T-cell (primary cell): Measurements from ENCODE around the gene ABLIM1. TPM values are rescaled to one million over a fixed set of nuclear protein-coding genes. Genes with fewer than 3 reads are reported as not detected.

Source experiments
- ATAC-seq, 4 experiments: fragments of 200-7000 bp in 3 of 4; fragments of 150-1000 bp in 1 of 4; cut with Tn5 transposase; replicated peaks in 1 of 4; 1 replicate in 3 of 4; 2 replicates in 1 of 4; pipeline ENCODE4 v1.10.0; 2021; ENCODE audit warnings: moderate library complexity in 3 of 4, mild to moderate bottlenecking in 2 of 4, moderate number of reproducible peaks in 1 of 4
- CTCF ChIA-PET, 2 donors: fragments of 300-600 bp; sonication (Branson Sonifier 250); formaldehyde crosslinking; loops; one replicate each; lab custom pipeline; 2022; ENCODE audit warnings: antibody characterized with exemption in 2 of 2; lab: Charles Lee
- POLR2A ChIA-PET, 2 donors: fragments of 300-600 bp; sonication (Branson Sonifier 250); formaldehyde crosslinking; loops; one replicate each; lab custom pipeline; 2022; ENCODE audit warnings: antibody characterized with exemption in 2 of 2; lab: Charles Lee
- DNase-seq, 35 experiments: peaks; one replicate each; pipeline versions ENCODE4 v3.0.0 to v3.0.0-alpha.2; 2013 to 2023
- H3K27ac ChIP-seq: one replicate; pipeline ENCODE4 v1.5.1; 2013; ENCODE audit warnings: low read length
- H3K27me3 ChIP-seq, 2 experiments: replicated peaks in 1 of 2; 1 replicate in 1 of 2; 2 replicates in 1 of 2; pipeline versions ENCODE4 v1.6.1 to v1.7.0; 2013; ENCODE audit warnings: low read length in 1 of 2, mixed read lengths in 1 of 2; ENCODE audit not compliant: control insufficient read depth in 2 of 2, insufficient read depth in 2 of 2; ENCODE audit errors: extremely low read depth in 1 of 2
- H3K36me3 ChIP-seq, 2 donors: 1 replicate in 1 of 2; 2 replicates in 1 of 2; pipeline versions ENCODE4 v1.6.1 to v1.7.0; 2013; ENCODE audit warnings: low read length in 1 of 2; ENCODE audit not compliant: control insufficient read depth in 2 of 2, insufficient read depth in 1 of 2; ENCODE audit errors: extremely low read depth in 1 of 2
- H3K4me1 ChIP-seq, 2 experiments: 1 replicate in 1 of 2; 2 replicates in 1 of 2; pipeline versions ENCODE4 v1.6.1 to v1.7.0; 2013; ENCODE audit warnings: low read length in 2 of 2, mixed read lengths in 1 of 2; ENCODE audit not compliant: insufficient read depth in 2 of 2, control insufficient read depth in 1 of 2; ENCODE audit errors: extremely low read depth in 1 of 2
- H3K4me3 ChIP-seq, 2 donors: 1 replicate in 1 of 2; 2 replicates in 1 of 2; pipeline versions ENCODE4 v1.5.1 to v1.7.0; 2013; ENCODE audit warnings: mild to moderate bottlenecking in 2 of 2, low read length in 1 of 2, moderate library complexity in 1 of 2; ENCODE audit not compliant: control insufficient read depth in 1 of 2; ENCODE audit errors: extremely low read depth in 1 of 2
- H3K9me3 ChIP-seq: 2 replicates; pipeline ENCODE4 v1.7.0; 2013
- H3K27ac Mint-ChIP-seq, 2 donors: one replicate each; pipeline ENCODE4 v1.8.0; 2020 to 2021; ENCODE audit warnings: mild to moderate bottlenecking in 2 of 2, mixed read lengths in 2 of 2
- H3K27me3 Mint-ChIP-seq, 2 donors: one replicate each; pipeline ENCODE4 v1.8.0; 2021 to 2022; ENCODE audit warnings: mixed read lengths in 2 of 2
- H3K36me3 Mint-ChIP-seq: one replicate; pipeline ENCODE4 v1.8.0; 2021; ENCODE audit warnings: mixed read lengths
- H3K4me1 Mint-ChIP-seq, 3 donors: one replicate each; pipeline ENCODE4 v1.8.0; 2020 to 2022; ENCODE audit warnings: mixed read lengths in 3 of 3, mild to moderate bottlenecking in 1 of 3
- H3K4me3 Mint-ChIP-seq, 3 donors: one replicate each; pipeline ENCODE4 v1.8.0; 2020 to 2022; ENCODE audit warnings: mild to moderate bottlenecking in 3 of 3, mixed read lengths in 3 of 3, moderate library complexity in 3 of 3
- H3K9me3 Mint-ChIP-seq, 3 donors: one replicate each; pipeline ENCODE4 v1.8.0; 2020 to 2022; ENCODE audit warnings: mixed read lengths in 3 of 3
- WGBS: methylation state at CpG from one replicate; pipeline ENCODE4 v1.1.5; 2013; ENCODE audit warnings: missing lambda C conversion rate; ENCODE audit not compliant: insufficient coverage; 5-methylcytosine and 5-hydroxymethylcytosine counted together
- total RNA-seq, 35 experiments: library from RNA in 6 of 35; stranded (reverse) in 6 of 35; fragments of 120-200 nt in 1 of 35; gene quantifications; one replicate each; pipeline versions ENCODE4 v1.2.1 to v1.2.4 and lab custom pipeline; 2013 to 2026

Gene ABLIM1
- total RNA-seq, 5 donors from 2014 or later (not counting 1 experiment from before 2014, with no cell fraction given): 212 to 311 (median 266) TPM

DNA sequence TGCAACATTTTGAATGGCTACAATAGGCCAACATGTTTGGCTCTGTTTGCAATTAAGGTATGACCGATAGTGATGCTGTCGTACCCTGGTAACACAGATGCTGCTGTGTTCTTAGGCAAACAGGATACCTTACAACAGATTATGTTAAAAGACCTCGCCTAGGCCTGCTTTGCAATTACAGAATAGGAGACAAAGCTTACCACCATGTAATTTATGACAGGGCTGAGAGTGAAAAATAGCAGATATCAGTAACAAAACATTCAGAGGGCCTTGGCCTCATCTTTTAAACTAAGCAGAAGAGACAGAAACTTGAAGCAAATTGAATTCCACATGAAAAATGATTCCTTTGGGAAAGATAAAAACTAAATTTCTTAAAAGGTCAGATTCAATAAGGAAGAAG, 29.4 kb upstream of the ABLIM1 start:
- no peaks in the 10 kb centered on the region for H3K36me3 Mint-ChIP-seq
- DNase-seq (no peak), ATAC-seq (no peak)
- no peak overlapping the region for H3K4me3 Mint-ChIP-seq
- ChIA-PET POLR2A (no interaction called here), CTCF (no interaction called here)
- no peaks in the 10 kb centered on the region for H3K36me3 ChIP-seq
- no peaks in the 10 kb centered on the region for H3K9me3 ChIP-seq
- H3K27me3 Mint-ChIP-seq: peaks cover 0 to 2% of the 10 kb centered on the region in 2 donors
- no peaks in the 10 kb centered on the region for H3K4me1 ChIP-seq
- H3K4me1 Mint-ChIP-seq: no peaks in the 10 kb centered on the region
- no peak overlapping the region for H3K27ac Mint-ChIP-seq
- no peak overlapping the region for H3K4me3 ChIP-seq
- peaks cover 0 to 4% of the 10 kb centered on the region in 2 experiments for H3K27me3 ChIP-seq
- H3K9me3 Mint-ChIP-seq: no peaks in the 10 kb centered on the region
- WGBS: 100% methylated on average over 1 of the region's 3 CpGs
- no peak overlapping the region for H3K27ac ChIP-seq

DNA sequence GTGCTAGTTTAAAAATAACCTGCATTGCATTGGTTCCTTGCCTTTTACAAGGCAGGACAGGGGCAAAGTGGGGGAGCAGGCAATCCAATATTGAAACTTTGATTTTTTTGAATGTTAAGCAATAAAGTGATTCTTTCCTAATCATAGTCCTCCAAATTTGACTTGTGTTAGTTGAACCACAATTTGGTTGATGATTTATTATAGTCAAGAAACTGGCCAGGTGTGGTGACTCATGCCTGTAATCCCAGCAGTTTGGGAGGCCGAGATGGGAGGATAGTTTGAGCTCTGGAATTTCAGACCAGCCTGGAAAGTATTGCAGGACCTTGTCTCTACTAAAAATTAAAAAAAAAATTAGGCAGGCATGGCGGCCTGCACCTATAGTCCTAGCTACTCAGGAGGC, 27.9 kb upstream of the ABLIM1 start:
- no peaks in the 10 kb centered on the region for H3K9me3 ChIP-seq
- no peak overlapping the region for H3K27ac ChIP-seq
- CTCF ChIA-PET: no interaction called here
- Mint-ChIP-seq H3K9me3 (no peaks in the 10 kb centered on the region), H3K4me1 (no peaks in the 10 kb centered on the region), H3K27me3 (peaks cover 0 to 2% of the 10 kb centered on the region in 2 donors), H3K27ac (no peak overlapping the region), H3K36me3 (no peaks in the 10 kb centered on the region), H3K4me3 (no peak overlapping the region)
- 67% methylated on average over 1 of the region's 2 CpGs for WGBS
- no peak for ATAC-seq
- peaks cover 0 to 4% of the 10 kb centered on the region in 2 experiments for H3K27me3 ChIP-seq
- H3K36me3 ChIP-seq: no peaks in the 10 kb centered on the region
- POLR2A ChIA-PET: no interaction called here
- H3K4me1 ChIP-seq: no peaks in the 10 kb centered on the region
- no peak for DNase-seq
- no peak overlapping the region for H3K4me3 ChIP-seq

DNA sequence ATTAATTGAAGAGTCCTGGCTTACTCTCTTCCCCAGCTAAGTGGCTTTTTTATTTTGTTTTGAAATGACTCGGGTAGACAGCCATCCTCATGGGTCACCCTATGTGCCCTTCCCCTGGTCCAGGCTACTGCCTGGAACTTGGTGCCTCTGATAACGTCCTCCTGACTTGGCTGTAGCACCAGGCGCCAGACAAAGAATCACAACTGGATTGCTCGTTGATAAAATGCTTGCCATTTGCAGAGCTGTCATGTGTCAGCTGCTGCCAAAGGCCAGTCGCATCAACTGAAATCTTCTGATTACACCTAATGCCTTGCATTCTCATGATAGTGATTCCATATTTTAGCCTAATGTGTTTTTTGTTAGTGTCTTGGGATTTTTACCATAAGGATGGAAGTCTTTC, 27.4 kb upstream of the ABLIM1 start:
- Mint-ChIP-seq H3K4me3 (no peak overlapping the region), H3K27ac (no peak overlapping the region), H3K27me3 (peaks cover 0 to 2% of the 10 kb centered on the region in 2 donors), H3K9me3 (no peaks in the 10 kb centered on the region), H3K4me1 (no peaks in the 10 kb centered on the region), H3K36me3 (no peaks in the 10 kb centered on the region)
- POLR2A ChIA-PET: interaction anchor here in 1 of 2 donors (0.7 kb wide), 1 partner anchor 26 kb away, joined by 4 read pairs; no protein-coding TSS in a partner anchor
- H3K27ac ChIP-seq: no peak overlapping the region
- CTCF ChIA-PET: no interaction called here
- no peaks in the 10 kb centered on the region for H3K36me3 ChIP-seq
- 84% methylated on average over 4 of the region's 5 CpGs for WGBS
- DNase-seq (no peak), ATAC-seq (no peak)
- no peaks in the 10 kb centered on the region for H3K27me3 ChIP-seq
- H3K4me1 ChIP-seq: no peaks in the 10 kb centered on the region
- H3K9me3 ChIP-seq: no peaks in the 10 kb centered on the region
- H3K4me3 ChIP-seq: no peak overlapping the region

DNA sequence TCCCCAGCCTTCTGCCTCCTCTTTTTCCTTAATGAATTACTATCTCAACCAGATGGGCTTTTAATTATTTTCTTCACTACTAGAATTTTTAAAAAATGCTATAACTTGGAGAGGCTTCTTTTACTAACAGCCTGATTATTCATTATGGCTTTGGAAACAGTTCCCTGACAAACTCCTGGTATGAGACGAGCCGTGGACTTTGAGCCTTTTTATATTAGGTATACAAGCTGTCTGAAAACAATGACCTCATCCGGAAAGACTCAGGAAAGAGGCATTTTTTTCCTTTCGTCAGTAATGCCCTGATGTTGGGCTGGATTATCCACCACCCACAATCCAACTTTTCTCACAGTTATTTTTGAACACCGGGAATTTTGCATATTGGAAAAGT, 26.7 kb upstream of the ABLIM1 start:
- Mint-ChIP-seq H3K27me3 (peaks cover 0 to 2% of the 10 kb centered on the region in 2 donors), H3K36me3 (no peaks in the 10 kb centered on the region), H3K9me3 (no peaks in the 10 kb centered on the region), H3K27ac (no peak overlapping the region), H3K4me1 (no peaks in the 10 kb centered on the region), H3K4me3 (no peak overlapping the region)
- no peak for ATAC-seq
- ChIA-PET POLR2A (interaction anchor here in 1 of 2 donors (0.7 kb wide), 1 partner anchor 25 kb away, joined by 4 read pairs; no protein-coding TSS in a partner anchor), CTCF (no interaction called here)
- no peaks in the 10 kb centered on the region for H3K9me3 ChIP-seq
- H3K27me3 ChIP-seq: no peaks in the 10 kb centered on the region
- no CpG with 5 or more reads among the region's 5 CpGs for WGBS
- H3K27ac ChIP-seq: no peak overlapping the region
- no peaks in the 10 kb centered on the region for H3K36me3 ChIP-seq
- H3K4me1 ChIP-seq: no peaks in the 10 kb centered on the region
- no peak overlapping the region for H3K4me3 ChIP-seq
- DNase-seq: no peak

DNA sequence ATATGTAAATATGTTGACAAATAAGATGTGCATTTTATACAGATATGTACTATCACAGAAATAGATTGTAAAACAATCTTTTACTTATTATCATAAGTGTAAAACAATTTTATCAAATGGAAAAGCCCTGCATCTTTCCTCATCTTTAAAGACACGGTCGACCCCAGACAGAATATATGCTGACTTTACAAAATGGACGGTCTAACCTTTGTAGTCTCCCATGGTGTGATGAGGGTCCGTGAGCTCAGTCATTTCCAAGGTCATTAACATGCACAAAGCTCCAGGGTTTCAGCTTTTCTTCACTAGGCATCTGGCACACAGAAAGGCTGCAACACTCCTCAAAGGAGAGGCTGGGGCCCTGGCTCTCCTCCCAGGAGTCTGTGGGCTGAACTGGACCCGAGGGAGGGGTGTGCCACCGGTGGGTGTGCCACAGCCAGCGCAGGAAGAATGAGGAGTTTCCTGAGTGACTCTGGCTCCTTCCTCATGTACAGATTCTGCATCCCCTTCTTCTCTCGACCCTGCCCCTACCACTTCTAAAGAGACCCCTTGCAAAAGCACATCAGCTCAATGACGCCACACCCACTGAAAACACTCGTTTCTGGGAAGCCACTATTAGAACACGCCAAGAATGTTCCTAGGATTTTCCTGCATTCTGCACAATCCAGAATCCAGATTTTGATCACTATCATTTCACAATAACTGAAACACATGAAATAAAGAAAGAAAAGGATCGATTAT, 26.2 kb upstream of the ABLIM1 start:
- WGBS: 59% methylated on average over 9 of the region's 12 CpGs
- CTCF ChIA-PET: no interaction called here

DNA sequence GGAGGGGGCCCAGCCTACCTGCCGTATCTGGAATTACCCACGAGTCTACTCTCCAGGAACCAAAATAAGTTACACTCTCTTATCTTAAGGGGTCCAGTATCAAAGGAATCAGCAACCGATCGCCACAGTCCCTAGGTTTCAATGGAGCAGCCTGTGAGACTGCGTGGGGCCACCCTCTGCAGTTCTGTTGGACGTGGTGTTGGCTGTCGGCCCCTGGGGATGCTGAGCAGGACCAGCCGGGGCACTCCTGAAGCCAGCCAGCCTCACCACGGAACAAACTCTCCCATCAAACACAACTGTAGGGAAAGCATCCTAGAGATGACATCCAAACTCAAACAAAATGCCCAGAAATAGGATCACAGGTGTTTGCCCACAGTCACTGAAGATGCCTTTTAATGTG, 25.5 kb upstream of the ABLIM1 start:
- CTCF ChIA-PET: no interaction called here
- H3K4me1 ChIP-seq: no peaks in the 10 kb centered on the region
- no peaks in the 10 kb centered on the region for H3K9me3 ChIP-seq
- DNase-seq (no peak), ATAC-seq (no peak)
- Mint-ChIP-seq H3K4me1 (no peaks in the 10 kb centered on the region), H3K4me3 (no peak overlapping the region), H3K36me3 (no peaks in the 10 kb centered on the region), H3K27ac (no peak overlapping the region), H3K9me3 (no peaks in the 10 kb centered on the region), H3K27me3 (peaks cover 0 to 2% of the 10 kb centered on the region in 2 donors)
- no peak overlapping the region for H3K27ac ChIP-seq
- no peaks in the 10 kb centered on the region for H3K27me3 ChIP-seq
- POLR2A ChIA-PET: no interaction called here
- WGBS: 79% methylated on average over 7 of the region's 9 CpGs
- H3K36me3 ChIP-seq: no peaks in the 10 kb centered on the region
- no peak overlapping the region for H3K4me3 ChIP-seq

More for the DNA sequence above, 26.2 kb upstream of the ABLIM1 start:
- H3K9me3 Mint-ChIP-seq: no peaks in the 10 kb centered on the region
- DNase-seq (no peak), ATAC-seq (no peak)
- peaks cover 0 to 2% of the 10 kb centered on the region in 2 donors for H3K27me3 Mint-ChIP-seq
- no peaks in the 10 kb centered on the region for H3K4me1 ChIP-seq
- no peak overlapping the region for H3K4me3 ChIP-seq
- H3K27ac ChIP-seq: no peak overlapping the region
- no peaks in the 10 kb centered on the region for H3K9me3 ChIP-seq
- POLR2A ChIA-PET: no interaction called here
- no peaks in the 10 kb centered on the region for H3K27me3 ChIP-seq
- H3K27ac Mint-ChIP-seq: no peak overlapping the region
- H3K36me3 ChIP-seq: no peaks in the 10 kb centered on the region
- H3K36me3 Mint-ChIP-seq: no peaks in the 10 kb centered on the region
- no peak overlapping the region for H3K4me3 Mint-ChIP-seq
- no peaks in the 10 kb centered on the region for H3K4me1 Mint-ChIP-seq
